DMS114 treated with DMSO at 0.1 percent for 48 hours (cell line): ENCODE measurements around the gene CUL3.
"Not testable (repeated sequence)": the region's sequence is repeated elsewhere in the genome, so short reads cannot be mapped to it uniquely, and the experiment has no call there.

Source experiments
- DNase-seq: peaks from one replicate; lab custom pipeline; 2025; ENCODE audit not compliant: unreplicated experiment; lab: John Stamatoyannopoulos, UW

CUL3 gene

DNA sequence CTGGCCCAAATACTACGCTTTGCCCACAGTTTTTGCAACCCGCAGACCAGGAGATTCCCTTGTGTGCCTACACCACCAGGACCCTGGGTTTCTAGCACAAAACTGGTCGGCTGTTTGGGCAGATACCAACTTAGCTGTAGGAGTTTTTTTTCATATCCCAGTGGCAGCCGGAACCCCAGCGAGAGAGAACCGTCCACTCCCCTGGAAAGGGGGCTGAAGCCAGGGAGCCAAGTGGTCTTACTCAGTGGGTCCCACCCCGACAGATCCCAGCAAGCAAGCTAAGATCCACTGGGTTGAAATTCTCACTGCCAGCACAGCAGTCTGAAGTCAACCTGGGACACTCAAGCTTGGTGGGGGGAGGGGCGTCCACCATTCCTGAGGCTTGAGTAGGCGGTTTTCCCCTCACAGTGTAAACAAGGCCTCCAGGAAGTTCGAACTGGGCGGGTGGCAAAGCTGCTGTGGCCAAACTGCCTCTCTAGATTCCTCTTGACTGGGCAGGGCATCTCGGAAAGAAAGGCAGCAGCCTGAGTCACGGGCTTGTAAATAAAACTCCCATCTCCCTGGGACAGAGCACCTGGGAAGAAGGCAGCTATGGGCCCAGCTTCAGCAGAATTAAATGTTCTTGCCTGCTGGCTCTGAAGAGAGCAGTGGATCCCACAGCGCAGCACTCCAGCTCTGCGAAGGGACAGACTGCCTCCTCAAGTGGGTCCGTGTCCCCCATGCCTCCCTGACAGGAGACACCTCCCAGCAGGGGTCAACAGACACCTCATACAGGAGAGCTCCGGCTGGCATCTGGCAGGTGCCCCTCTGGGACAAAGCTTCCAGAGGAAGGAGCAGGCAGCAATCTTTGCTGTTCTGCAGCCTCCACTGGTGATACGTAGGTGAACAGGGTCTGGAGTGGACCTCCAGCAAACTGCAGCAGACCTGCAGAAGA, 99.8 kb downstream of the CUL3 start:
- DNase-seq: not testable (repeated sequence)

- DNase-seq: no peak
Observed at GRCh38 chr2:224479826-224480225, 105.3 kb downstream of the CUL3 start.

GRCh38 chr2:224472827-224473226, 112.3 kb downstream of the CUL3 start:
- DNase-seq: no peak

DNA sequence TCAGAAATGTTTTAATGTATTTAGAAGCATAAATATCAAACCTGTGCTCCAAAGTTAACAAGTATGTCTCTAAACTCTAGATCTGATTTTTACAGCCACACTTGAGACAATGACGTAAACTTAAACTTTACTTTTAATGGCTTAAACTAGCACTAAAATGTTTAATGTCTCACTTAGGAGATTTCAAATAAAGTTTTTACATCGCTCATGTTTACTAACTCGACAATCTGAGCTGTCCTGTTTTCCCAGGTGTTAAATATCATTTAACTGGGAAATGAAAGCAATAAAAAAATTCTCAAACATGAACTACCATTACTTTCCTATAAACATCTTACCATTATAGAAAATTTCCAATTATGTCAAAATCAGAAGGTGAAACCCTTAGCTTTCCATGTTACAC, 113.0 kb downstream of the CUL3 start:
- DNase-seq: no peak

DNA sequence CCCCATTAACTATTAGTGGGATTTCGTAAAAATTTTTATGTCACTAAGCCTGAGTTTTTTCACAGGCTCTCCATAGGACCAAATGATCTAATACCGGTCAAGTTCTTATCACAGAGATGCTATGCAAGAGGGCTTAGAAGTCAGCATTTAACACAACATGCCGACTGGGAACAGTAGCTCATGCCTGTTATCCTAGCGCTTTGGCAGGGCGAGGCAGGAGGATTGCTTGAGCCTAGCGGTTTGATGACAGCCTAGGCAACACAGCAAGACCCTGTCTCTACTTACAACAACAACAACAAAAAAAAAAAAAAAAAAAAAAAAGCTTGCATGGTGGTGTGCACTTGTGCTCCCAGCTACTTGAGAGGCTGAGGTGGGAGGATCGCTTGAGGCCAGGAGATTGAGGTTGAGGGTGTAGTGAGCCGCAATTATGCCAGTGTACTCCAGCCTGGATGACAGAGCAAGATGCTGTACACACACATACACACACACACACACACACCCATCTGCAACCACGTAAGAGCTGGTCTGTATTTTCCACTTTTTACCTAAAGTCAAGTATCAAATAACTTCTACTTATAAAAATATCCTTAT, 115.7 kb downstream of the CUL3 start:
- no peak for DNase-seq

- no peak for DNase-seq
Observed at GRCh38 chr2:224466304-224466895, 118.8 kb downstream of the CUL3 start.

GRCh38 chr2:224461391-224461790, 123.8 kb downstream of the CUL3 start:
- DNase-seq: no peak

DNA sequence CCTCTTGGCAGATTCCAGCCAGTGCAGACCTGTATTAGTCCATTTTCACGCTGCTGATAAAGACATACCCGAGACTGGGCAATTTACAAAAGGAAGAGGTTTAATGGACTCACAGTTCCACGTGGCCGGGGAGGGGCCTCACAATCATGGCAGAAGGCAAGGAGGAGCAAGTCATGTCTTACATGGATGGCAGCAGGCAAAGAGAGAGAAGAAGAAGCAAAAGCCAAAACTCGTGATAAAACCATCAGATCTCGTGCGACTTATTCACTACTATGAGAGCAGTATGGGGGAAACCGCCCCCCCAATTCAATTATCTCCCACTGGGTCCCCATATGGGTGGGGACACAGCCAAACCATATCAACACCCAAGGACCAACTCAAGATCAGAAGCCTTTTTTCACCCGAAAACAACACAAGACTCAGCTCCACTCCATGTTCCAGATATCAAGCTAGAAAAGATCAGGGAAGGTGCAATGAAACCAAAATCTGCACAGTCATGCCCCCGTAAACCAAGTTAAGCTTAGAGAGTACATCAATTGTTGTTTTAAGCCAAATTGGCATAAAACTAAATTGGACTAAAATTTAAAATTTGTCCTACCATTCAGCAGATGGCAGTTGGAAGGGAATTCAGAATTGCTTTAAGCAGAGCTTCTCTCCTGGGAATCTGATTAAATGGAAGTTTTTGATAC, 127.6 kb downstream of the CUL3 start:
- no peak for DNase-seq

- no peak for DNase-seq
Observed at GRCh38 chr2:224453892-224454291, 131.3 kb downstream of the CUL3 start.

GRCh38 chr2:224449212-224450147, 135.7 kb downstream of the CUL3 start:
- DNase-seq: no peak

DNA sequence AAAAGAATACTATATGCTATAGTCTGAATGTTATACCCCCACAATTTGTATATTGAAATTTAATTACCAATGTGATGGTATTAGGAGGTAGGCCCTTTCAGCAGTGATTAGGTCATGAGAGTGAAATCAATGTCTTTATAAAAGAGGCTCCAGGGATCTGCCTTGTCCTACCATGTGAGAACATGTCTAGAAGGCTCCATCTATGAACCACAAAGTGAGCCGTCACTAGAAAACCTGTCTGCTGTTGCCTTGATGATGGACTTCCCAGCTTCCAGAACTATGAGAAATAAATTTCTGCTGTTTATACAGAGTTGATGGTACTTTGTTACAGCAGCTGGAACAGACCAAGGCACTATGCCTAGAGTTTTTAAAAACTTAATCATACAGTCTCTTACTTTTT, 136.9 kb downstream of the CUL3 start:
- no peak for DNase-seq

- DNase-seq: no peak
Observed at GRCh38 chr2:224444783-224445182, 140.4 kb downstream of the CUL3 start.

- no peak for DNase-seq
Observed at GRCh38 chr2:224444021-224444420, 141.1 kb downstream of the CUL3 start.

DNA sequence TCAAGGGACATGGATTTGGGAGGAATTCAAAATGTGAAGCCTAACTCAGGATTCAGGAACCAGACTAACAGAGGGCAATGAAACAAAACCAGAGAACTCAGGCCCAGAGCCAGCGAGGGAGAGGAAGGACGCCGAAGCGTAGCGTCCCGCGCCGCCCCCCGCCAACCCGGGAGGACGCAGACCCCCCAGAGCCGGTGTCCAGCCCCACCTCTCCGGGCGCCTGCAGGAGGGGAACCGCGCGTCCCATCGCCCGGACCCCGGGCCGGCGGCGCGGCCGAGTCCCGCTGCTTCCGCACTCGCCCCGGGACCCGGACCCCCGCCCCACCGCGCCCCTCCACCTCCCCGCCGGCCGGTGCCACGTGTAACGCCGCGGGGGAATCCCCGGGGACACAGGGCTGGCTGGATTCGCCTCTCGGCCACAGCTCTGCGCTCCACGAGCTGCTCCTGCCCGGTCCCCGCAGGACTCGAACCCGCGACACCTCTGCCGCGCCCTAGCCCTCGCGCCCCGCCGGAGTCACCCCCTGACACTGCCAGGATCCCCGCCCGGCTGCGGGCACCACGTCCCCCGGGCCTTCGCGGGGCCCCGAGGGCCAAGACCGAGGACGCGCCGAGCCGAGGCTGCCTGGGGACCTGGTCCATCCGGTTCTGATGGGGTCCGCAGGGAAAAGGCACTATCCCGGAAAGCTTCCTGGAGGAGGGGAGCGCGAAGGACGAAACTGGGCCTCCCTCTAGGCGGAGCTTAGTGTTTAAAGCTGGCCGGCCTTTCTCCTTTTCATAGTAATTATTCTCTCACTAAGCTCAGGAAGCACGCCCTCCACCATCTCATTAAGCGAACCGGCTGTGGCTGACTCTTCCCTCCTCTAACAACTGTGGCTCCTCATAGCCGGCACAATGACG, 142.8 kb downstream of the CUL3 start:
- no peak for DNase-seq

DNA sequence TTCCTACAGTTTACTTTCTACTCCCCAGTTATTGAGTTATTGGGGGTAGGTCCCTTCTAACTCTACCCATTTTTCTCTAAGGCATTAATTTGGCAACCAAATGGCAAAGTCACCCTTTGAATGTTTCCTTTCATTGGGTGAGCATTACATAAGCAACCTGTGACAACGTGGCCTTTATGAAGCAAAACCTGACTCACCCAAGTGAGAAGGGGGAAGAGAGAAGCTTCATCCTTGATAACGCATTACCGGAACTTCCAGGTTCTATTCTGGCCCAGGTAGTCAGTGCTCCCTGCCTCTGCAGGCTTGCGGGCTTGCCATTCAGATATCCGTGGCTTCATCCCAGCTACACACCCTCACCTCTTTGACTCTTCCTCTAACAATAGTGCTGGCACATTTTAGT, 144.2 kb downstream of the CUL3 start:
- no peak for DNase-seq

GRCh38 chr2:224438726-224439125, 146.4 kb downstream of the CUL3 start:
- no peak for DNase-seq

DNA sequence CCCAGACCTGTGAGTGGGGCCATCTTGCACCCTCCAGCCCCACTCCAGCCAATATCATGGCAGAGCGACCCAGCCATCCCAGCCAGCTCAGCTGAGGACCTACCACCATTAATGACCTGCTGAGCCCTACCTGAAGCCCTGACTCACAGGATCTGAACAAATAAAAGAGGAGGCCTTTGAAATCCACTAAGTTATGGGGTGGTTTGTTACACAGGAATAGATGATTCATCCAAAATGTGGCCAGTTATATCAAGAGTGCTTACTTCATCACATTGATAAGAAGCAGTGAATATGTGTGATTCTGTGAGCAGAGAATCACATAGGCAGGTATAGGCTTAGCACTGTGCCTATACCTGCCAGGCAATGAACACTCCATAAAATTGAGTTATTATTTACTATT, 148.5 kb downstream of the CUL3 start:
- DNase-seq: no peak

DNA sequence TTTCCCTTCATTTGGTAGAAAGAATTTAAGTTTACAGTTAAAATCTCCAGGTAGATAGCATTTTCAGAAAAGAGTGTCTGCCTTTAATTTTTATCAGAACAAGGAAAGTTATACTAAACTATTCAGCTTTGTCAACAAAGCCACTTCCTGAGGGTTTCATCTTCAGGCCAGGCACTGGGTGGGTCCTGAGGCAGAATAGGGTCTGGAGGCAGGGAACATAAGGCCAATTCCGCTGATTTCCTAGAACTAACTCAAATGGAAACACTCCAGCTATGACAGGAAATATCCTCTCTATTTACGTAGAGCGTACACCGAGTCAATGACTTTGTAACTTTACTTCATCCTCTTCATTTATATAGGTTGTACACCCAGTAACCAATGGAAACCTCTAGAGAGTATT, 150.5 kb downstream of the CUL3 start:
- DNase-seq: no peak

GRCh38 chr2:224433442-224433841, 151.7 kb downstream of the CUL3 start:
- DNase-seq: no peak
